Right atrium auricular region (tissue), 2 donors: ENCODE data around the gene PHACTR1. TPM values are rescaled to one million over a fixed set of nuclear protein-coding genes. Genes with fewer than 3 reads are reported as not detected.
"Not testable (repeated sequence)": the region's sequence is repeated elsewhere in the genome, so short reads cannot be mapped to it uniquely, and the experiment has no call there.

Experiments
- DNase-seq: peaks from one replicate; pipeline ENCODE4 v3.0.0-alpha.2; 2019; ENCODE audit warnings: low spot score
- H3K27ac ChIP-seq, 2 donors: fragments of 200-600 bp; sonication (generic); 1 replicate in 1 of 2; 2 replicates in 1 of 2; pipeline ENCODE4 v1.5.1; 2016 to 2019
- H3K27me3 ChIP-seq, 2 donors: fragments of 200-600 bp; sonication (generic); one replicate each; pipeline versions ENCODE4 v1.5.1 to v1.6.0; 2017 to 2019
- H3K36me3 ChIP-seq: fragments of 200-600 bp; sonication (generic); one replicate; pipeline ENCODE4 v1.5.1; 2016
- H3K4me1 ChIP-seq, 2 donors: fragments of 200-600 bp; sonication (generic); one replicate each; pipeline versions ENCODE4 v1.5.1 to v1.6.0; 2017 to 2019
- H3K4me3 ChIP-seq, 2 donors: fragments of 200-600 bp; sonication (generic); 1 replicate in 1 of 2; 2 replicates in 1 of 2; pipeline ENCODE4 v1.5.1; 2017 to 2019; ENCODE audit warnings: mild to moderate bottlenecking in 1 of 2, moderate library complexity in 1 of 2
- H3K9me3 ChIP-seq, 2 donors: fragments of 200-600 bp; sonication (generic); one replicate each; pipeline ENCODE4 v1.5.1; 2019
- CTCF ChIP-seq, 2 donors: fragments of 200-600 bp; sonication (generic); IDR thresholded peaks; one replicate each; pipeline ENCODE4 v1.5.1; 2019; ENCODE audit warnings: antibody characterized with exemption in 2 of 2
- total RNA-seq, 2 donors: library from RNA; depleted of rRNA; stranded (reverse); fragments of >200 nt; gene quantifications; one replicate each; pipeline ENCODE4 v1.1.0, GENCODE V29; 2016

The PHACTR1 gene
- total RNA-seq, 2 donors from 2014 or later, result 19.1 to 46.0 TPM

GRCh38 chr6:12937971-12938370 is 221.4 kb downstream of the PHACTR1 start:
- Histone ChIP-seq H3K9me3 (no peaks in the 10 kb centered on the region), H3K4me3 (no peak overlapping the region), H3K4me1 (no peaks in the 10 kb centered on the region), H3K27ac (no peak overlapping the region), H3K27me3 (no peaks in the 10 kb centered on the region), H3K36me3 (no peaks in the 10 kb centered on the region)
- TF ChIP-seq CTCF (IDR thresholded peaks at IDR 0.05), result no peak
- no peak for DNase-seq

GRCh38 chr6:12939314-12939713 is 222.7 kb downstream of the PHACTR1 start:
- TF ChIP-seq CTCF (IDR thresholded peaks at IDR 0.05), result no peak
- H3K27me3 ChIP-seq, result no peaks in the 10 kb centered on the region
- no peak overlapping the region for H3K4me3 ChIP-seq
- H3K36me3 ChIP-seq, result no peaks in the 10 kb centered on the region
- H3K27ac ChIP-seq, result no peak overlapping the region
- H3K9me3 ChIP-seq, result no peaks in the 10 kb centered on the region
- H3K4me1 ChIP-seq, result no peaks in the 10 kb centered on the region
- no peak for DNase-seq

- Histone ChIP-seq H3K36me3 (no peaks in the 10 kb centered on the region), H3K27ac (no peak overlapping the region), H3K4me1 (no peaks in the 10 kb centered on the region), H3K4me3 (no peak overlapping the region), H3K27me3 (no peaks in the 10 kb centered on the region), H3K9me3 (no peaks in the 10 kb centered on the region)
- DNase-seq, result no peak
- no peak for TF ChIP-seq CTCF (IDR thresholded peaks at IDR 0.05)
These were observed 224.9 kb downstream of the PHACTR1 start for GRCh38 chr6:12941422-12941821.

- no peaks in the 10 kb centered on the region for H3K27me3 ChIP-seq
- H3K4me1 ChIP-seq, result no peaks in the 10 kb centered on the region
- no peaks in the 10 kb centered on the region for H3K36me3 ChIP-seq
- H3K9me3 ChIP-seq, result no peaks in the 10 kb centered on the region
- H3K4me3 ChIP-seq, result no peak overlapping the region
- H3K27ac ChIP-seq, result no peak overlapping the region
- no peak for DNase-seq
- no peak for TF ChIP-seq CTCF (IDR thresholded peaks at IDR 0.05)
These were observed 227.0 kb downstream of the PHACTR1 start for GRCh38 chr6:12943549-12943948.

GRCh38 chr6:12944001-12944400 is 227.4 kb downstream of the PHACTR1 start:
- Histone ChIP-seq H3K4me3 (no peak overlapping the region), H3K27me3 (no peaks in the 10 kb centered on the region), H3K27ac (no peak overlapping the region), H3K9me3 (no peaks in the 10 kb centered on the region), H3K4me1 (no peaks in the 10 kb centered on the region), H3K36me3 (no peaks in the 10 kb centered on the region)
- TF ChIP-seq CTCF (IDR thresholded peaks at IDR 0.05), result no peak
- DNase-seq, result no peak

- H3K36me3 ChIP-seq, DNase-seq, H3K4me3 ChIP-seq: not testable (repeated sequence)
These were observed 228.0 kb downstream of the PHACTR1 start for GRCh38 chr6:12944528-12944927.

More at GRCh38 chr6:12944528-12944927, 228.0 kb downstream of the PHACTR1 start:
- H3K27me3 ChIP-seq, H3K4me1 ChIP-seq, H3K27ac ChIP-seq, H3K9me3 ChIP-seq: not testable (repeated sequence)
